ENCODE results near the gene NCKIPSD.

The NCKIPSD gene

DNA sequence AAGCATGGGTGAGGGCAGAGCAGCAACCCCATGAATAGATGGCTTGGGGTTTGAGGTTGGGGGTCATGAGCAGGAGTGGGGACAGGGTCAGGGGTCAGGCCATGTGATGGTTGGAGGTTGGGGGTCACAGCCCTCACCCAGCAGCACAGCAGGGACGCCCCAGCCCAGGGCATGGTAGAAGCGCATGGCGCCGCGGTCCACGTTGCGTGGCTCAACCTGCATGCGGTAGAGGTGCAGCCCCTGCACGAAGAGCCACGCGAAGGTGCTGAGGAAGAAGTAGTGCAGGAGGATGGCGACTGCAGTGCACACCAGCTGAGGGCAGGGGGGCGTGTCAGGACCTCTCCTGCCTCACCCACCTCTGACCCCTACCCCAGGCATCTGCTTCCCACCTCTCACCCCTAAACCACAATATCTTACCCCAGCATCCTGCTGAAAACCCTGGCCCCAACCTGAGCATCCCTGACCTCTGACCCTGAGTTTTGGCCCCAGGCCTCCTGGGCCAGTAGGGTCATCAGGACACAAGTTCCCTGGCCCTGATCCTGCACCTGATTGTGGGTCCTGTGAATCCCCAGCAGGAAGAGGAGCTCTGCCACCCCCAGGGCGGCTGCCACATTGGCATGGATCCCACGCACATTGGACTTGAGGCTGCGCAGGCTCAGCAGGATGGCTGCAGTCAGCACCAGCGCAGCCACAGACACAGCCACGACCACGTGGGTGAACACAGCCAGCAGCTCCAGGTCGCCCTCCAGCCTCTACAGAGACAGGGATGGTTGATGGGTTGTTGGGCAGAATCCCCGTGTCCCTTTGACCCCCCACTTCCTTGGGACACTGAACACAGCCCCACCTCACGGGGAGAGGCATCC, 40.6 kb downstream of the NCKIPSD start:
- no peak for DNase-seq

DNA sequence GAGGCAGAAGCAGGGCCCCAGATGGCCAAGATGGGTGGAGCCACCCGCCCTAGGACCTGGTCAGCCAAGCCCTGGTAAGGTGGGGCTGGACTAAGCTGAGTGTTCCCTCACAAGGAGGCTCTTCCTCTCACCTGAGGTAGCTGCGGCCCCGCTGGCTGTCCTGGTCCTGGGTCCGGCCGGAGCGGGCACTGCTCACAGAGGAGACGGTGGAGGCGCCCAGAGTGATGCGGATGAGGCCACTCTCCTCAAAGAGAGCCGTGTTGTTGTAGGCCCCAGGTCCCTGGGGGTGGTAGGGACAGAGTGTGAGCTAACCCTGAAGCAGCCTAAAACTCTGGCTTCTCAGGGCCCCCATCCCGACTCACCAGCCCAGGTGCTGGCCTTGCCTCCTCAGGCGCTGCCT, 43.1 kb downstream of the NCKIPSD start:
- DNase-seq, result no peak

DNA sequence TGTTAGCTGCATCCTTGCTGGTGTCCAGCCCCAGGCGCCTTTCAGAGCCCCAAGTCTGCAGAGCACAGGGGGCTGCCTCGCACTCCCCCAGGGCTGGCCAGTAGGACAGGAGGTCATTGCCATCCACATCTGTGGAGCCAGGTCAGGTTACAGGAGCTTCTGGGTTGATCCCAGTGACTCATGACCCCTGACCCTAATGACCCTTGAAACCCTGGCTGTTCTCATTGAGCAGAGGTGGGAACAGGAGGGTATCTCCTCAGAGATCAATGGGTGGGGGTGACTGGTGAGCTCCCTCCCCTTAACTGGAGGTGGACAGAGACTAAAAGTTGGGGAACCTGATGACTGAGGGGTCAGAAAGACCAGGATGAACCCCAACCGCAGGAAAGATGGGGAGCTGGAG, 44.3 kb downstream of the NCKIPSD start:
- DNase-seq, result no peak

DNA sequence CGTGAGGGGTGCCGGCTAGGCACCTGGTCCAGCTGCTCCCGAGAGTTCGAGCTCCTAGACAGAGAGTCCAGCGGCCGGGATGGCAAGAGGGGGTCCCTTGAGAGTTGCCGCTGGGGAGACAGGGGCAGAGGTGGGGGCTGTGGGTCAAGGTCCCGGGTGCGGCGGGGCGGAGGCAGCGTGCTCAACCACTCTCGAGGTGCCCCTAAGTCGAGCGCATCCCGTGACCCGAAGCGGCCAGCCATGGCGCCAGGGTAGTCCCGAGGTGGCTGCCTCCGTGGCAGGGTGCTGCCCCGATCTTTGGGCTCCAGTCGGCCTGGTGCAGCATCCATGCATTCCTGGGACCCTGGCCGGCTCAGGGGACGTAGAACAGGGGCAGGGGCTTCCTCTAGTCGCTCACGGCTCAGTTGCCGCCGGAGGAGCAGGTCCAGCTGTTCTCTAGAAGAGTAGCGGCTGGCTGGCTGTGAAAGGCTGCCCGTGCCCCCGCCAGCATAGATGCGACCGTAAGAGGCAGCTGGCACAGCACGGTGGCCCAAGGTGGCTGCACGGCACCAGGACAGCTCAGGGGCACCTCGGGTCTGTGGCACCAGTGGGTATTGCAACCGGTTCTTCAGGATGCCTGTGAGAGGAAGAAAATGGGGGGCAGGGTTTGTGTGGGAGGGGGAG, 45.6 kb downstream of the NCKIPSD start:
- no peak for DNase-seq

DNA sequence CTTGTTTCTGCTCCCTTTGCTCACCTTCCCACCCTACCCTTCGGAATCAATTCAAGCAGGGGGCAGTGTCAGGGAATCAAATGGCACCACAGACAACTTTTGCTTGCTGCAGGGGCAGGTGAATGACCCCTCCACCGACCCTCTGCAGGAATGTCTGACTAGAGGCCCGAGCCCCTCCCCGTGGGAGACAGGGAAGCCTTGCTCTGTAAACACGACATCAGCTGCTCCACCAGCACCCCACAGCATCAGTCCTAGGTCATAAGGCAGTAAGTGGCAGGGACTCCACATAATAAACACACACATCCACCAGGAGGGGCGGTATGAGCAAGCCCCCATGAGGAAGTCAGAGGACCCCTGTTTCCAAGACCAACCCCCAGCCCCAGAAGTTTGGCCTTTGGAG, 48.4 kb downstream of the NCKIPSD start:
- DNase-seq, result no peak

DNA sequence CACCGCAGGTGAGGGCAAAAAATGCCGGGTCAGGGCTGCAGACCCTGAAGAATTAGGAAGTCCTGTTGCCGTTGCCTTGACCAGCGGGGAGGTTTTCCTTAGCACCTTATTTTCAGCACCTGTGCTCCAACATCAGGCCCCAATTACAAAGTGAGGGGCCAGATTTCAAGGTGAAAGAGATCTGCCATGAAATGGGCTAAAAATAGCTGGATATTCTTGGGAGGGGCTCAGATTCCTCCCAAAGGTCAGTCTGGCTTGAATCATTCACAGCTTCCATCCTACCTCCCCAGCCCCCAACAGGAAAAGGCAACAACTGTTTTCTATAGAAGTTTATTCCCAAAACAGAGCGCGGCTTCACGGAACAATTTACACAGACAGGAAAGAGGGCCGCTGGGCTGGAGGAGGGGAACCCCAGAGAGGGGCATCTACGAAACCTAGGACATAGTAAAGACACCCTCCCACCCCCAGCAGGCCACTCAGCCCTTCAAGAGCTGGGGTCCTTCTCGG, 49.5 kb downstream of the NCKIPSD start:
- DNase-seq, result no peak

DNA sequence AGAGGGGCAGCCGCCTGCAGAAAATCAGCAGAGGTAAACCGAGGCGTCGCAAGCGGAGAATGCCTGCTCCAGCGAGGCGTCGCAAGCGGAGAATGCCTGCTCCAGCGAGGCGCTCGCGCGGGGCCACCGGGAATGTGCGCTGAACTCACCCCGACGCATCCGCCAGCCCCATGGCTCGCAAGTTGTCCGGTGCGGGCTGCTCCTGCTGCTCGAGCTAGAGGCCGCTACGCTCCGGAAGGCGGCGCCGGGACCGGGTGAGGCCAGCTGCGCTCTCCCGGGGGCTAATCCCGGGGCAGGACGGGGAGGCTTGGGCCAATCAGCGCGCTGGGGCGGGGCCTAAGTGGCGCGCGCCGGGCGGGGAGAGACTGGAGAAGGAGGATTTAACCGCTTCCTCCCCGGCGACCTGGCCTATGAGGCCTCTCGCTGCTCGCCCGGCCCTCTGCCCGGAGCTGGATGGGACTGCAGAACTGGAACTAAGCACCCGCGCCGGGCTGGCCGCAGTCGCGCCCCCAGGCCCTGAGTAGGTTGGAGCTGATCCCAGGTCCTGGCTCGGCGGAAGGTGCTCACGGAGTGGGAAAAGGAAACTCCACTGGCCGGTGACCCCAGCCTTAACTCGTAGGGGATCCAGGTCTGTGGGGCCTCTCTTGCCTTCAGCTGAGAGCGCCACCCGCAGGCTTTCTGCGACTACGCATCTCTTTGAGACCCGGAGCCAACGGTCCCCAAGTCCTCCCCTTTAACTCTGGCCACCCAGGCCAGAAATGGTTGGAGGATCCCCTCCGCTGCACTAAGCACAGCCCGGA, 50.3 kb downstream of the NCKIPSD start, which contains the start of gene SLC26A6:
Gene SLC26A6, minus strand, starts transcription at position 240 of the 800 bp plus-strand sequence. Its CDS starts 68 bp downstream, at position 172.
- peak; percentile 99 for DNase-seq

DNA sequence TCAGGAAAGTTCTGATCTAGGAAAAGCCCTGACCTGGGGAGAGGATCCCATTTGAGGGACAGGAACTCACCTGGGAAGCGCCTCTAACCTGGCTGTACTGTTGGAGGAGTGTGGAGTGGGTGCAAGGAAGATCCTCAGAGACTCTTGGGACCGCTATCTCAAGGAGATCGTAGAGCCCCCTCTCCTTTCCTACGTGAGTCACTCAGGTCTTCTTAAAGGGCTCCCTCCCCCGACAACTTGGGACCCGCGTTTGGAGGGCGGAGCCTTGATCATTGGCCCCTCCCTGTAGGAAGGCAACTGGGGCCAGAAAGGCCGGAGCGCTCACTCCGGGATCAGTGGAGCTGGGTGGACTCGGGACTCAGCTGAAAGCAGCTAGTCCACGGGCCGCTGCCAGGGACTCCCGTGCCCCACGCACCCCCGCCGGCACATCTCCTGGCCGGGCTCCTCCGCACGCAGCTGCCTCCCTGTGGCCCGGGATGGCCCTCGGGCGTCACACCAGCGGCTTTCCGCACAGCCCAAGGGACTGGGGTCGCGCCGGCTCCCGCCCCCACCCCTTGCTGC, 51.0 kb downstream of the NCKIPSD start:
- peak; percentile 83 for DNase-seq

DNA sequence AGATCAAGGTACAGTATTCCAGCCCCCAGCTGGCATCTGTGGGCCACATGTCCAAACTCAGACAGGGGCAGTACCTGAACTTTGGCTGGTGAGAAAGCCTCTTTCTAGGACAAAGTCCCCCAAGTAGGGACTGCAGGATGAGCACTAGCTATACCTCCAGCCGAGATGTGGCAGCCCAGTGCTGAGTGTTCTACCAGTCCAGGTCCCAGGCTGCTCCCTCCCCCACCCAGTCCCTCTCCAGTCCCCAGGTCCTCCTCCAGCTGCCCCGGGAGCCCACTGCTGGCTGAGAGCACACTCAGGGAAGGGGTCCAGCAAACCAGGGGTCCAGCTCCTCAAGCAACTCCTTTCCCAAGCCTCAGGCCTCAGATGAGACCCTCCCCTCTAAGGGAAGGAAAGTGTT, 52.0 kb downstream of the NCKIPSD start:
- DNase-seq, result no peak

DNA sequence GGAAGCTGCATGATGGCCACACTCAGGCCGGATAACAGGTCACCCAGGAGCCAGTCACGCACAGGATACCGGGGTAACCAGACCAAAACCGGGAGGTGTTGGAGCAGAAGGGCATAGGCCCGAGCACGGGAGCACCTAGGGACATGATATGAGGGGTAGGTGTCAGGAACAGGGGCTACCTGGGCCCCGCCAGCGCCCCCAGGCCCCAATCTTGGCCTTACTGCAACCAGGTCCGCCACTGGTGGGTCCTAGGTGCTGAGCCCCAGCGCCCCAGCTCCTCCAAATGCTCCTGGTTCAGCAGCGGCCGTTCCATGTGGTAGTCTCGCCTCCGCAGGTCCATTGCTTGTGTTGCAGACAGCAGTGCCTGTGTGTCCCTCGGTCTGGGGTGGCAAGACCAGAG, 52.5 kb downstream of the NCKIPSD start:
- DNase-seq, result no peak

DNA sequence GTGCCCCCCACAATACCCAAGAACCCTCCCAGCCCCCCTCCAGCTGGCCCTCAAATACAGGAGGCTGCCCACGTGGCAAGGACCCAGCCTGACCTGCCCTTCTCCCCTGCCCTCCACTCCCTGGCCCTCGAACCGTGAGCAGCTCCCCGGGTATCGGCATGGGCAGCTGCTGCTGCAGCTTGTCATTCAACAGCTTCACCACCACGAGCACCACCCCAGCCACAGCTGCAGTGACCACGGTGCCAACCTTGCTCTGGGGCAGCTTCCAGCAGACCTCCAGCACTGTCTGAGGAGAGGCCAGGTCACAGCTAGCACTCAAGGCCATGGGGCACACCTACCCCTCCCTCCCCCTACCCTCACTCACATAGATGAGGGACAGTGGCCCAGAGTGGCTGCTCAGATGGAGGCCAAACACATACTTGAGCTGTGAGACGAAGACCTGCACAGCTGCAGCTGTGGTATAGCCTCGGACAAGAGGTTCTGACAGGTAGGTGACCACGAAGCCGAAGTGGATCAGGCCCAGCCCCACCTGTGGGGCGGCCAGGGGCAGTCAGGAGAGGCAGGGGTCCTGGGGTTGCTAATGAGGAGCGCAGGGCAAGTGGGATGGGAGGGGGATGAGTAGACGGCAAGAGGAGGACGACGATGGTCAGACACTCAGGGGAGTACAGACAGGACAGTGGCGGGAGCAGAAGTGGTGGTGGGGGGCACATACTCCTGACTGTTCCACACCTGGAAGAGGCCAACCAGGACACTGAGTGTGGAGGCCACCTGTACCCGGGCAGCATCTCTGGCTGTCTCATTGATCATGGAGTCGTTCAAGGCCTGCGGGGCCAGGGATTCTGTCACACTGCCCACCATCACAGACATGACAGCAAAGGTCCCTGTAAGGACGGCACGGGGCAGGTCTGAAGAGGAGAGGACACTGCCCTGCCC, 53.9 kb downstream of the NCKIPSD start:
- DNase-seq, result no peak

DNA sequence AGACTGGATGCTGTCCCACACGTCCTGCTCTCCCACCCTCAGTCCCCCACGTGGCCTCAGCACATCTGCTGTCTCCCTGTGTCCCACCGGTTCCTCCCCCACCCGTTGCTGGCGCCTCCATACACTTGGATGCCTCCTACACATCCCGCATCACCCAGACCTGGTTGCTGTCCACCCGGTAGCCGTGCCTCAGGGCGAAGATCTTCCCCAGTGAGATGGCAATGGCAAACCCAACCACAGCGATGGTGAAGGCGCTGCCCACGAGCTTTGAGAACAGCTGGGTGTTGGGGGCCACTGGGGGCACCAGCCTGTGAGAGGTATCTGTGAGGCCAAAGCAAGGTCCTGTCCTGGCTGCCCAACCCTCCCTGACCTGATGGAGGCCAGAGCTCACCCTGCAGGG, 54.9 kb downstream of the NCKIPSD start:
- no peak for DNase-seq

DNA sequence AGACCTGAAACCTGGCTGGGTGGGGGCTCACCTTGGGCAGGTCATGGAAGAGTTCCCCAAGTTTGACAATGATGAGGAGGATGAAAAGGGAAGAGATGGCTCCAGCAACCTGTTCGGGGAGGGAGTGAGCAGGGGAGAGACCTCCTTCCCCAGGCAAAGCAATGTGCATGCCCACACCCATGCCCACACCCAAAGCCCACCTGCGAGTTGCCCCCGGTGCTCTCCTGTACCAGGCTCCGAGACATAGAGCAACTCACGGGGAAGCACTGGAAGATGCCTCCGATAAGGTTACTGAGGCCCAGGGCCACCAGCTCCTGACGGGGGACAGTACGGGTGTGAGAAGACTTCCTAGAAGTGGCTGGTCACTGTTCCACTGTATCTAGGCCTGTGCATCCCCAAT, 55.3 kb downstream of the NCKIPSD start:
- no peak for DNase-seq

DNA sequence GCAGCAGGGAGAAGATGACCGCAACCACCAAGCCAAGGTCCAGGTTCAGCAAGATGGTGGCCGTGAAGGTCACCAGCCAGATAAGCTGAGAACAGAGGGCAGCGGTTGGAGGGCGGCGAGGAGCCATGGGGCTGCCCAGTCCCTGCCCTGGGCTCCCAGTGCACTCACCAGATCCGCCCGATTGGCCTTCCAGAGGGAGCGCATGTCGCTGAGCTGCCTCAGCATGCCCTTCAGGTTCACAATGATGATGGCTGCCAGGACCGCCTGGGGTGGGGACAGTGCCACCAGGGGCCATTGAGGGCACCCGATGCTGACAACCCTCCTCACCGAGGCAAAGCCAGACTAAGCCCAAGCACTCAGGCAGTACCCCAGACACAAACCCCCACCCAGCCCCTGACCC, 55.8 kb downstream of the NCKIPSD start:
- no peak for DNase-seq

DNA sequence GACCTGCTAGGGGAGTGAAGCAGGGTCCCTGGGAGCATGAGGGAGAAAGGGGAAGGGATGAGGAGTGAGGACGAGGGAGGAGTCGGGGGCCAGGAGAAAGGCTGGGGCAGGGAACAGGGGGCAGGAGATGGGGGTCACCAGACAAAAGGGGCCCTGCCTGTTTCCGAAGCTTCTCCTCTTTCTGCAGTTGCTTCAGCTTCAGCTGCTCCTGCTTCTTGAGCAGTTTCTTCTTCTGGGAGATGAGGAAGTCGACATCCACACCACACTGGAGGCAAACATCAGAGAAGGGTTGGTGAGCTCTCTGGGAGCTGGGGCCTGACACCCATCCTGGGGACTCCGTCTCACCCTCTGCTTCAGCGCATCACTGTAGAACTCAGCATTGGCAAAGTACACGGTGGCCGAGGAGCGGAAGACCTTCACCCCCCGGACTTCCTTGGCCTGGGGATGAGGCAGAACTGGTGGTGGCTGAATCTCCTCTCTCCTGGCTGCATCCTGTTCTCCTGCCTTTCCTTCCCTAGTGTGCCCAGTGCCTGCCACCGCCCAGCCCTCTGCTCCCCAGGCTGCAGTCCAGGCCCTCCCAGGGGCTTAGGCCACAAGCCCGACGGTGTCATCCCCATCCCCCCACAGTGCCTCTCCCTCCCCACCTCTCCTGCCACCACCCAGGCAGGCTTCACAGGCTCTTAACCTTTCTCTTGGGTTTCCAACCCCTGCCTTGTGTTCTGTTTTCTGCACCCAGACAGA, 57.3 kb downstream of the NCKIPSD start:
- no peak for DNase-seq

DNA sequence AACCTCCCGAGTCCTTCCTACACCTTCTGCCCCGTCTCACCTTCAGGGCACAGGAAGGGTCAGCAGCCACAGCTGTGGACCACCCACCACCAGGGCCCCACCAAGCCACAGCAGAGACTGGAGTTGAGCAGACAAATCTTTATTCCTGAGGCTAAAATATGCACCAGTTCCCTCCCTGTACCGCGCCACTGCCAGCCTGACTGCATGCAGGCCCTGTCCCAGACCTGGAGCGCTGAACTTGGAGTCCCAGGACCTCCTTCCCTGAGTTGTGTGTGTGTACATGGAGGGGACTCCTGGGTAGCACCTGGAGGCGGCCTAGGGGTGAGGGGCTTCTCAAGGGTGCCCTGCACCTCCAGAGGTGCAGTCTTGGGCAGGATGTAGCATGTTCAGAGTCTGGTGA, 60.1 kb downstream of the NCKIPSD start:
- DNase-seq, result no peak

DNA sequence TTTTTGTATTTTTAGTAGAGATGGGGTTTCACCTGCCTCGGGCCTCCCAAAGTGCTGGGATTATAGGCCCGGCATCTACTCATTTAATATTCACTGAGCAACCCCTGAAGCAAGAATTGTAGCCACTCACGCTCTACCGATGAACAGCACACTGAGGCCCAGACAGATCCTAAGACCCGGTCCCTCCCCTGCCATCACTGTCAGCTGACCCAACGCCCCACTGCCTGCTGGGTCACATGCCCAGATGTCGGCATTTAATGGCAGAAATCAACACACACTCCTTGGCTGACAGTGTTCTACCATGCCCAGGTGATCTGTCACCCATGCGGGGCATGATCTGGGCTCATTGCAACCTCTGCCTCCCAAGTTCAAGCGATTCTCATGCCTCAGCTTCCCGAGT, 60.9 kb downstream of the NCKIPSD start:
- no peak for DNase-seq

DNA sequence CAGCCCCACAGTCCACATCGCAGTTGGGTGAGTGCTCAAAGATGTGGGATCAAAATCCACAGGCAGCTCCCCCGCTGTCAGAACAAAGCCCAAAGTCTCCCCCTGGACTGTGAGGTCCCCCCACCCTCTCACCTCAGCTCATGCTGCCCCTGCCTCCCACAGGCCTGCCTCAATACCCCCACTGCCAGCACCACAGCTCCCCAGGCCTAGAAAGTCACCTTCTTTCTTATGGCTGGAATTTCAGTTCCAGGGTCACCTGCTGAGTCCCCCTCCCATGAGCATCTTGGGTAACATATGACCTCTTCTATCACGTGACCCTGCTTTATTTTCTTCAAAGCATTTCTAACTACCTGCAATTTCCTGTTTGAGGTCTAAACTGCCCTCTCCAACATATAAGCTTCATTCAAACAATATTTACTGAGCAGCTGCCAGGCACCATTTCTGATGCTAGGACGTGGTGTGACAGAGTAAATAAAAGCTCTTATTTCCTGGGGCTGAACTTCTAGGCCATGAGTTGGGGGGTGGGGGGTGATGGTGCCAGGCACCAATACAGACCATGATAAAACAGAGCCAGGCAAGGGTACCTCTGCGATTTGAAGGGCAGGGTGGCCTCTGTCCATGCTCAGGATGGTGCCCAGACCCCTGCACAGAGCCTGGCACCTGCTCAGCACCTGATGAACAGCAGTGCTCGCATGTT, 61.7 kb downstream of the NCKIPSD start:
- DNase-seq, result no peak

All from hematopoietic multipotent progenitor cell treated with erythropoietin and hydrocortisone succinate and interleukin-3 and kit ligand, for 4 days (in vitro differentiated cells).